Activated T-cell treated with anti-CD3 and anti-CD28 coated beads, Interleukin-2, amount 50 U/mL, for 72 hours (primary cell): ENCODE data around the gene NTNG2. TPM values are rescaled to one million over a fixed set of nuclear protein-coding genes. Genes with fewer than 3 reads are reported as not detected.
A peak's percentile ranks its signal among the peaks of the same experiment; 100 is the strongest.

Source experiments
- ATAC-seq, 2 donors: fragments of 150-1000 bp; cut with Tn5 transposase; replicated peaks in 1 of 2; 2 replicates each; pipeline ENCODE4 v1.10.0; 2021; ENCODE audit warnings: moderate library complexity in 2 of 2, mild to moderate bottlenecking in 1 of 2
- DNase-seq, 2 donors: peaks; one replicate each; pipeline ENCODE4 v3.0.0; 2021 to 2022; ENCODE audit warnings: mixed read lengths in 1 of 2
- H3K27ac Mint-ChIP-seq: one replicate; pipeline ENCODE4 v1.8.0; 2022; ENCODE audit warnings: mild to moderate bottlenecking, moderate library complexity, mixed read lengths
- H3K27me3 Mint-ChIP-seq: one replicate; pipeline ENCODE4 v1.8.0; 2022; ENCODE audit warnings: low read depth, mixed read lengths
- H3K36me3 Mint-ChIP-seq, 2 donors: one replicate each; pipeline ENCODE4 v1.8.0; 2022; ENCODE audit warnings: mixed read lengths in 2 of 2, mild to moderate bottlenecking in 1 of 2; ENCODE audit not compliant: insufficient read depth in 2 of 2
- H3K4me1 Mint-ChIP-seq: one replicate; pipeline ENCODE4 v1.8.0; 2022; ENCODE audit warnings: low read depth, mixed read lengths
- H3K4me3 Mint-ChIP-seq, 2 donors: one replicate each; pipeline ENCODE4 v1.8.0; 2022; ENCODE audit warnings: mild to moderate bottlenecking in 2 of 2, mixed read lengths in 2 of 2, moderate library complexity in 2 of 2
- H3K9me3 Mint-ChIP-seq, 2 donors: one replicate each; pipeline ENCODE4 v1.8.0; 2022; ENCODE audit warnings: mixed read lengths in 2 of 2
- total RNA-seq, 2 donors: library from RNA; stranded (reverse); gene quantifications; one replicate each; pipeline ENCODE4 v1.2.3, GENCODE V29; 2022

NTNG2 gene
- total RNA-seq, 2 donors from 2014 or later, result 3.2 to 5.4 TPM

- DNase-seq, result no peak
- H3K9me3 Mint-ChIP-seq, result no peaks in the 10 kb centered on the region
- no peak for ATAC-seq
- no peak overlapping the region for H3K27ac Mint-ChIP-seq
- peaks cover 18% of the 10 kb centered on the region for H3K4me1 Mint-ChIP-seq
- no peaks in the 10 kb centered on the region for H3K27me3 Mint-ChIP-seq
- H3K36me3 Mint-ChIP-seq, result peaks cover 0 to 2% of the 10 kb centered on the region in 2 donors
- H3K4me3 Mint-ChIP-seq, result no peak overlapping the region
These were observed 77.7 kb downstream of the NTNG2 start for GRCh38 chr9:132239518-132239917.

- Mint-ChIP-seq H3K27me3 (no peaks in the 10 kb centered on the region), H3K4me1 (peaks cover 18% of the 10 kb centered on the region), H3K27ac (no peak overlapping the region), H3K36me3 (peaks cover 0 to 2% of the 10 kb centered on the region in 2 donors), H3K9me3 (no peaks in the 10 kb centered on the region), H3K4me3 (peak overlapping the region; percentile 50 to 98)
- DNase-seq, result no peak
- no peak for ATAC-seq
These were observed 78.4 kb downstream of the NTNG2 start for GRCh38 chr9:132239999-132240840.

GRCh38 chr9:132240841-132241482 is 79.1 kb downstream of the NTNG2 start:
- peak overlapping the region; percentile 81 to 98 for H3K4me3 Mint-ChIP-seq
- DNase-seq (peak; percentile 100), ATAC-seq (peak; percentile 93)
- no peaks in the 10 kb centered on the region for H3K9me3 Mint-ChIP-seq
- H3K4me1 Mint-ChIP-seq, result peaks cover 15% of the 10 kb centered on the region
- no peaks in the 10 kb centered on the region for H3K27me3 Mint-ChIP-seq
- H3K36me3 Mint-ChIP-seq, result peaks cover 0 to 2% of the 10 kb centered on the region in 2 donors
- H3K27ac Mint-ChIP-seq, result peak overlapping the region; percentile 16

- no peak for ATAC-seq
- Mint-ChIP-seq H3K27me3 (no peaks in the 10 kb centered on the region), H3K9me3 (no peaks in the 10 kb centered on the region)
These were observed 79.6 kb downstream of the NTNG2 start for GRCh38 chr9:132241483-132241839.

GRCh38 chr9:132241840-132242620 is 80.2 kb downstream of the NTNG2 start:
- peak overlapping the region; percentile 90 for H3K27ac Mint-ChIP-seq
- H3K4me3 Mint-ChIP-seq, result peak overlapping the region; percentile 98 to 99
- H3K9me3 Mint-ChIP-seq, result no peaks in the 10 kb centered on the region
- H3K27me3 Mint-ChIP-seq, result no peaks in the 10 kb centered on the region
- H3K4me1 Mint-ChIP-seq, result peaks cover 10% of the 10 kb centered on the region
- ATAC-seq (peak in 1 of 2 donors; percentile 7), DNase-seq (peak; percentile 50 to 57)
- H3K36me3 Mint-ChIP-seq, result peaks cover 0 to 2% of the 10 kb centered on the region in 2 donors

More at GRCh38 chr9:132241483-132241839, 79.6 kb downstream of the NTNG2 start:
- Mint-ChIP-seq H3K27ac (peak overlapping the region; percentile 16), H3K4me3 (peak overlapping the region; percentile 81 to 98), H3K36me3 (peaks cover 0 to 2% of the 10 kb centered on the region in 2 donors), H3K4me1 (peaks cover 12% of the 10 kb centered on the region)
- DNase-seq, result no peak

GRCh38 chr9:132242621-132243155 is 80.8 kb downstream of the NTNG2 start:
- Mint-ChIP-seq H3K27ac (peak overlapping the region; percentile 90), H3K36me3 (peaks cover 0 to 2% of the 10 kb centered on the region in 2 donors), H3K9me3 (no peaks in the 10 kb centered on the region), H3K27me3 (no peaks in the 10 kb centered on the region), H3K4me3 (peak overlapping the region; percentile 96 to 99), H3K4me1 (peaks cover 10% of the 10 kb centered on the region)
- ATAC-seq (no peak), DNase-seq (no peak)

GRCh38 chr9:132243156-132244074 is 81.6 kb downstream of the NTNG2 start:
- no peak for ATAC-seq
- H3K36me3 Mint-ChIP-seq, result peaks cover 0 to 2% of the 10 kb centered on the region in 2 donors
- H3K4me3 Mint-ChIP-seq, result peak overlapping the region; percentile 96 to 99
- no peaks in the 10 kb centered on the region for H3K9me3 Mint-ChIP-seq
- peaks cover 10% of the 10 kb centered on the region for H3K4me1 Mint-ChIP-seq
- H3K27me3 Mint-ChIP-seq, result no peaks in the 10 kb centered on the region
- H3K27ac Mint-ChIP-seq, result no peak overlapping the region
- DNase-seq, result no peak

GRCh38 chr9:132244582-132245455 is 83.0 kb downstream of the NTNG2 start:
- no peaks in the 10 kb centered on the region for H3K27me3 Mint-ChIP-seq
- peaks cover 10% of the 10 kb centered on the region for H3K4me1 Mint-ChIP-seq
- peaks cover 0 to 2% of the 10 kb centered on the region in 2 donors for H3K36me3 Mint-ChIP-seq
- no peaks in the 10 kb centered on the region for H3K9me3 Mint-ChIP-seq
- DNase-seq, result no peak
- H3K27ac Mint-ChIP-seq, result no peak overlapping the region
- no peak for ATAC-seq
- H3K4me3 Mint-ChIP-seq, result no peak overlapping the region

GRCh38 chr9:132245465-132245864 is 83.6 kb downstream of the NTNG2 start:
- H3K4me1 Mint-ChIP-seq, result peaks cover 10% of the 10 kb centered on the region
- ATAC-seq (no peak), DNase-seq (no peak)
- peaks cover 0 to 2% of the 10 kb centered on the region in 2 donors for H3K36me3 Mint-ChIP-seq
- no peaks in the 10 kb centered on the region for H3K27me3 Mint-ChIP-seq
- no peak overlapping the region for H3K4me3 Mint-ChIP-seq
- no peak overlapping the region for H3K27ac Mint-ChIP-seq
- H3K9me3 Mint-ChIP-seq, result no peaks in the 10 kb centered on the region

- H3K36me3 Mint-ChIP-seq, result no peaks in the 10 kb centered on the region
- no peak overlapping the region for H3K4me3 Mint-ChIP-seq
- no peak for ATAC-seq
- H3K4me1 Mint-ChIP-seq, result no peaks in the 10 kb centered on the region
- H3K9me3 Mint-ChIP-seq, result no peaks in the 10 kb centered on the region
- no peaks in the 10 kb centered on the region for H3K27me3 Mint-ChIP-seq
- no peak for DNase-seq
- H3K27ac Mint-ChIP-seq, result no peak overlapping the region
These were observed 86.1 kb downstream of the NTNG2 start for GRCh38 chr9:132247942-132248341.

GRCh38 chr9:132249123-132249522 is 87.3 kb downstream of the NTNG2 start:
- Mint-ChIP-seq H3K4me1 (no peaks in the 10 kb centered on the region), H3K36me3 (no peaks in the 10 kb centered on the region), H3K27me3 (no peaks in the 10 kb centered on the region), H3K27ac (no peak overlapping the region), H3K9me3 (no peaks in the 10 kb centered on the region), H3K4me3 (no peak overlapping the region)
- ATAC-seq, result no peak
- no peak for DNase-seq
